NCI-H446 (cell line): Measurements from ENCODE around the gene POC5.
A peak's percentile ranks its signal among the peaks of the same experiment; 100 is the strongest.
"Not testable (repeated sequence)": the region's sequence is repeated elsewhere in the genome, so short reads cannot be mapped to it uniquely, and the experiment has no call there.

ENCODE experiments used
- DNase-seq, 2 experiments: peaks; one replicate each; lab custom pipeline; 2025; lab: John Stamatoyannopoulos, UW

Gene POC5

DNA sequence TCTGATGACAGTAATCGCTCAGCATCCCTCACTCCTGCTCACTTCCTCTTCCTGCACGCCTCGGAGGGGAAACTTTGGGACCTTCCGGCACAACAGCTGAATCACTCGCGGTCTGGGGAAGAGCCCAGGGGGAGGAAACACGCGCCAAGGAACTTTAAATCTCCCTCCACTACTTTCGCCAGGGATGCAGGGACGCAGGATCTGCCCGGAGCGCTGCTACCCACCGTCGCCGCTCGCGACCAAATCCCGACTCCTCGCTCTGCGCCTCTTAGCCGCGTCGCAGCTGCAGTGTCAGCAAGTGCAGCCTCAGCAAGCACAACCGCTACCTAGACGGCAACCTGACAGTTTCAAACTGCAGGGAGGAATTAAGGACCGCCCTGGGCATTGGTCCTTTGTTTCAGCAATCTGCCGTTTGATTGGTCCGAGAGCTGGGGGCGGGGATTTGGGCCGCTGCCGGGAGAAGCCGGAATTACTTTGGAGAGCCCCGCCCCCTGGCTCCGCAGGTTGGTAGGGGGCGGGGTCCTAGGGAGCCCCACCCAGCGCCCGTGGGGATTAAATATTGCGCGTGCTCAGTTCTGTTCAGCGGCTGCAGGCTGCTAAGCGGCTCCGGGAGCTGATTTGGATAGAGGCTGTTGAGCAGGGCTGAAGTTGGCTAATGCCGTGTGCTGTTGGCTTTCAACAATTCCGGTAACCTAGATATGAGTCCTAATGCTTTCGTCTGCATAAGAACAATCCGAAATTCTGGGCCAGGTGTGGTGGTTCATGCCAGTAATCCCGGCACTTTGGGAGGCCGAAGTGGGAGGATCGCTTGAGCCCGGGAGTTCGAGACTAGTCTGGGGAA is at the start of gene POC5:
POC5 (minus strand) TSS at position 356 of the 841 bp plus-strand sequence. CDS start 4,500 bp downstream, outside the sequence.
- DNase-seq = peak; percentile 93 to 98

DNA sequence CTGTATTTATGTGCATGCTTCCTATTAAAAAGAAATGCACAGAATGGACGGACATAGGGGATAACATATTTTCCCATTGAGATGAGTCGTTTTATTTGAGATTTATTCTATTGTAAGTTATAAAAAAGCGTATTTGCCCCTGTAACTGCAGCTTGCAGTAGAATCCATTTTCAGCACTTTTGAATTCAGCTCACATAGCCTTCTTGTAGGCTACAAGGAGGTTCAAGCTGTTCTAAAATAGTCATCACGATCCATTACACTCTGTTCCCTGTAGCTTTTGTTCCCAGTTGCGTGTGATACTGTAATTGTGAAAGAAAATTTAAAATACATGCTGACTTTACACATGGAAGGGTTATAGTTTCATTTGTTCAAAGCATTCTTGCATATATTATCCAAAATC is 40.9 kb upstream of the POC5 start:
- DNase-seq = no peak

DNA sequence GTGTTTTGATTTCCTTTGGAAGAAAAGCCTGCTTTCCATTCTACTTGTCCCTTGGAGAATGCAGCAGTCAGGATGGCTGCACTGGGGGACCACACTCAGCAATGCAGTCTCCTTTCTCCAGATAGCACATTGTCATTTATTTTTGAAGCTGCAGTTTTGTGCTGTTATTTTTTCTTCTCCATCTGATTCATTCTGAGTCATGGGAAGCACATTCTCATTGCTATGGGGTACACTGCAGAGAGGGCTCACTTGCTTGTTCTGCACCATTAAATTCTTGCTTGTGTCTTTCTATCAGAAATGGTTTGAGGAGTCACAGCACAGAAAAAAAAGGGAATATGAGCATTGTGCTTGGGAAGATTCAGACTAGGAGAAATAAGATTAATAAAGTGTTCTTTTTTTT is 39.7 kb upstream of the POC5 start:
- DNase-seq = no peak

GRCh38 chr5:75756211-75756610 is 39.0 kb upstream of the POC5 start:
- no peak for DNase-seq

GRCh38 chr5:75753182-75753581 is 35.9 kb upstream of the POC5 start:
- DNase-seq = no peak

DNA sequence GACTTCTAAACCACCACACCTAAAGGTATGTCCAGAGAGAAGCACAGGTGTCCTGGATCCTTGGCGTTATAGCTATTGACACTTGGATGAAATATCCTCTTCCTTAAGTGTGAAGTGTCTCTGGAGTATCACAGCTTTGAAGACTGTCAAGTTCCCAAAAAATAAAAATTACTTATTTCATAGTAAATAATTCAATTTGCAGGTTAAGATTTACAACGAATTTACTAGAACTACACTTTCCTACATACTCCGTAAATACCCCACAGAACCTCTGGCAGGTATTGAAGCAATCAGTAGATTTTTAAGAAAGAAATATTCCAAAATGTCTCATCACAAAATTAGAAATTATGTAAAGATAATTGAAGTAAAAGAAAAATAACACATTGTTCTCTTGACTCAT is 27.1 kb upstream of the POC5 start:
- DNase-seq = no peak

GRCh38 chr5:75736273-75736672 is 19.0 kb upstream of the POC5 start:
- no peak for DNase-seq

DNA sequence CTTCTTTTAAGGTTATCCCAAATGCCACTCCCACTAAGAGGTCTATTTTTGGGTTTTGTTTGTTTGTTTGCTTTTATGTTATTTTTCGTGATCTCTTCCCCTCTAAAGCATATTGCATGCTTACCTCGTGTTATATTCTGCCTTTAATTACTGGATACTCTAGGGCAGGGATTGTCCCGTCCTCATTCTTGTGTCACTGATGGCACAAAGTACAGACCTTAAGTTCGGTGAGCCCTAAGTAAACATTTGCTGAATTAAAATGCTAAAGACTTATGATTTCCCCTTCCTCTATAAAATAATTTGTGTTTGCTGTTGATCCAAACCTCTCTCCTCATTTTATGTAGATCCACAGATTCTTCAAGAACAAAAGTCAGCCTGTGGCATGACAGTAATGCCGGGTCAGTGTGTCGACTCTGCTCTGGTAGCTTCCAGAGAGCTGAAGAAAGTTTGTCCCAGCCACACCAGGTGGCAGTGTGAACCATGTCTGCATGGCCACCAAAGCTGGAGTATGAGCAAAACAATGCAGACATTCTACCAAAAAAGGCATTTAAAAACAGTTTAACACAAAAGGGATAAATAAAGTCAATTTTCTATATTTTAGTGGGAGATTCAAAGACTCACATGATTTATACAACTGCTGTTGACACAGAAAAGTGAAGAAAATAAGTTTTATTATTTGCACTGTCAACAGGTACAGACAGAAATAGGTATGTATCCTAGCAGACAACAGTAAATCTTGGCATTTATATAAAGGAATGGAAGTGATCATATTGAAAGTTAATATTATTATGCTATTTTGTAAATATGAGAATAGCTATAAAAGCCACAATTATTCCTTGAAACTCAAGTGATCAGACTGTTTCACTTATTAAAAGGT is 17.9 kb upstream of the POC5 start:
- peak in 1 of 2 experiments; percentile 23 for DNase-seq

- DNase-seq = no peak
These were observed 16.5 kb upstream of the POC5 start for GRCh38 chr5:75733767-75734166.

GRCh38 chr5:75731515-75731914 is 14.3 kb upstream of the POC5 start:
- not testable (repeated sequence) for DNase-seq

- DNase-seq = no peak
These were observed 12.1 kb upstream of the POC5 start for GRCh38 chr5:75729321-75729720.

- no peak for DNase-seq
These were observed 10.7 kb upstream of the POC5 start for GRCh38 chr5:75727931-75728330.

DNA sequence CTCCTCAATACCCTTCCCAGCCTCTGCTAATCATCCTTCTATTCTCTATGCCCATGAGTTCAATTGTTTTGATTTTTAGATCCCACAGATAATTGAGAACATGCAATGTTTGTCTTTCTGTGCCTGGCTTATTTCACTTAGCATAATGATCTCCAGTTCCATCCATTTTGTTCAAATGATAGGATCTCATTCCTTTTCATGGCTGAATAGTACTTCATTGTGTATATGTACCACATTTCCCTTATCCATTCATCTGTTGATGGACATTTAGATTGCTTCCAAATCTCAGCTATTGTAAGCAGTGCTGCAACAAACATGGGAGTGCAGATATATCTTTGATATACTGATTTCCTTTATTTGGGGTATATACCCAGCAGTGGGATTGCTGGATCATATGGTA is 9.0 kb upstream of the POC5 start:
- not testable (repeated sequence) for DNase-seq

GRCh38 chr5:75723378-75723777 is 6.1 kb upstream of the POC5 start:
- no peak for DNase-seq

- DNase-seq = no peak
These were observed 4.3 kb upstream of the POC5 start for GRCh38 chr5:75721573-75721972.

GRCh38 chr5:75720882-75721281 is 3.6 kb upstream of the POC5 start:
- DNase-seq = no peak

GRCh38 chr5:75716715-75717081 is 539 bp downstream of the POC5 start:
- DNase-seq = no peak

DNA sequence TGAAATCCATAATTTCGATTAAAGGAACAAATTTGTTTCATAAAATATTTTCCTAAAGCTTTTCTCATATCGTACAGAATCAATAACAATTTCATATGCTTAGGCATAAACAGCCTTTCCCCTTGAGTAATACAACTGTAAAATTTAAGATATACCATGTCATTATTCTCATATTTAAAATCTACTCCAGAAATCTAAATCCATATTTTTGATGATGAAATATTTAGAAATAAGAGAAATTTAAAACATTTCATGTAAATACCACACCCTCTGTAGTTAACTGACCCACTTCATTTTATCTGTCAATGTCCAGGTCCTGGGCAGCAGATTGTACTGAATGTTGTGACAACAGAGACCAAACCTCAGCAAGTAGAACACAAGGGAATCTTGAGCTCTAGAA is 5.1 kb downstream of the POC5 start:
- DNase-seq = no peak

GRCh38 chr5:75711151-75711550 is 6.1 kb downstream of the POC5 start:
- DNase-seq = no peak

GRCh38 chr5:75710637-75711036 is 6.6 kb downstream of the POC5 start:
- no peak for DNase-seq

- DNase-seq = no peak
These were observed 9.2 kb downstream of the POC5 start for GRCh38 chr5:75707911-75708509.

- DNase-seq = no peak
These were observed 10.5 kb downstream of the POC5 start for GRCh38 chr5:75706775-75707174.

DNA sequence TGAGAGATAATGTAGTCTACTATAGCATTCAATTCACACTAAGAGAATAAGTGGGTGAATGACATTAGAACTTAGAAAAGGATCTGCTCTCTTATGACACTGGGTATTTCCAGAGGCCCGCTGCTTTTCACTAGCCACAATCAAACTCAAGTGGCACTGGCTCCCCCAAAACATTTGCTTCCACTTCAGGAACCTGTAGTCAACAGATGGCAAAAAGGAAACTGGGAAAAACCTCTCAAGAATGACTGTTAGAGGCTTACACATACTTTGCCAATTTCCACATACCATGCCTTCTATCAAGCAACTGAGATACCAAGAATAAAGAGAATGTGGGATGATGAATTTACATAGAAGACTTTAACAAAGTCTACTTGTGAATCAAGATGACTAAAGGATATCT is 11.2 kb downstream of the POC5 start:
- DNase-seq = no peak
